ENCODE measurements around the gene FCMR. TPM values are rescaled to one million over a fixed set of nuclear protein-coding genes. Genes with fewer than 3 reads are reported as not detected.
"Not testable (repeated sequence)": the region's sequence is repeated elsewhere in the genome, so short reads cannot be mapped to it uniquely, and the experiment has no call there.

Gene FCMR
- total and polyA plus RNA-seq, 10 donors: 136 to 269 (median 235) TPM

DNA sequence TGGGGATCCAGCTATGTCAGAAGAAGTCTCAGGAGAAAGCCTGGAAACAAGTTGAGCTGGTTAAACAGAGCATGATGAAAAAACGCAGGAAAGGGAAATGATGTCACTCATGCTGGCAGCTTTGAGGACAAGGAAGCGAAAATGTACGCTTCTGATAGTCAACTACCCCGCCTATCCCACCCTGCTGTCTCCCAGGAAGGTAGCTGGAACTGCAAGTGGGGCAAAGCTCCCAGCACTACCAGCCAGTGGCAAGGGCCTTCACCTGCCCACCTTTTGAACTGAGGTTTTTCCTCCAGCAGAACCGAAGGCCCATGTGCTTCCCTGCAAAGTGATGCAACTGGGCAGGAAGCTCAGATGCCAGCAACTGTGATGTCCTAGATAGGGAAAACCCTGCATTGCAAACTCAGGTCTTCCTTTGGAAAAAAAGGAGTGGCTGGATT, 62.6 kb downstream of the FCMR start:
- Histone ChIP-seq H3K27me3 (replicated peaks in 1 of 7) (no peaks in the 10 kb centered on the region), H3K4me3 (peak overlapping the region in 1 of 8 donors; percentile 27), H3K4me1 (peaks cover 0 to 8% (median 6%) of the 10 kb centered on the region in 6 donors), H3K36me3 (no peaks in the 10 kb centered on the region), H3K27ac (peak overlapping the region in 1 of 8 donors; percentile 0), H3K9me3 (no peaks in the 10 kb centered on the region)
- TF ChIP-seq POLR2AphosphoS5 (IDR thresholded peaks at IDR 0.05): no peak
- TF ChIP-seq, protein P1, sequence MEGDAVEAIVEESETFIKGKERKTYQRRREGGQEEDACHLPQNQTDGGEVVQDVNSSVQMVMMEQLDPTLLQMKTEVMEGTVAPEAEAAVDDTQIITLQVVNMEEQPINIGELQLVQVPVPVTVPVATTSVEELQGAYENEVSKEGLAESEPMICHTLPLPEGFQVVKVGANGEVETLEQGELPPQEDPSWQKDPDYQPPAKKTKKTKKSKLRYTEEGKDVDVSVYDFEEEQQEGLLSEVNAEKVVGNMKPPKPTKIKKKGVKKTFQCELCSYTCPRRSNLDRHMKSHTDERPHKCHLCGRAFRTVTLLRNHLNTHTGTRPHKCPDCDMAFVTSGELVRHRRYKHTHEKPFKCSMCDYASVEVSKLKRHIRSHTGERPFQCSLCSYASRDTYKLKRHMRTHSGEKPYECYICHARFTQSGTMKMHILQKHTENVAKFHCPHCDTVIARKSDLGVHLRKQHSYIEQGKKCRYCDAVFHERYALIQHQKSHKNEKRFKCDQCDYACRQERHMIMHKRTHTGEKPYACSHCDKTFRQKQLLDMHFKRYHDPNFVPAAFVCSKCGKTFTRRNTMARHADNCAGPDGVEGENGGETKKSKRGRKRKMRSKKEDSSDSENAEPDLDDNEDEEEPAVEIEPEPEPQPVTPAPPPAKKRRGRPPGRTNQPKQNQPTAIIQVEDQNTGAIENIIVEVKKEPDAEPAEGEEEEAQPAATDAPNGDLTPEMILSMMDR (IDR thresholded peaks at IDR 0.05 in 8 of 11, conservative IDR thresholded peaks at IDR 0.05 in 3 of 11): no peak
- TF ChIP-seq POLR2A (IDR thresholded peaks at IDR 0.05): no peak
- intact Hi-C loops (cut with DNase I; ENCODE audit: low total_unique reads): no loop called here
- no peak for DNase-seq
- WGBS, 5 donors: 44 to 60% (median 50%) methylated on average over 5 of the region's 5 CpGs

DNA sequence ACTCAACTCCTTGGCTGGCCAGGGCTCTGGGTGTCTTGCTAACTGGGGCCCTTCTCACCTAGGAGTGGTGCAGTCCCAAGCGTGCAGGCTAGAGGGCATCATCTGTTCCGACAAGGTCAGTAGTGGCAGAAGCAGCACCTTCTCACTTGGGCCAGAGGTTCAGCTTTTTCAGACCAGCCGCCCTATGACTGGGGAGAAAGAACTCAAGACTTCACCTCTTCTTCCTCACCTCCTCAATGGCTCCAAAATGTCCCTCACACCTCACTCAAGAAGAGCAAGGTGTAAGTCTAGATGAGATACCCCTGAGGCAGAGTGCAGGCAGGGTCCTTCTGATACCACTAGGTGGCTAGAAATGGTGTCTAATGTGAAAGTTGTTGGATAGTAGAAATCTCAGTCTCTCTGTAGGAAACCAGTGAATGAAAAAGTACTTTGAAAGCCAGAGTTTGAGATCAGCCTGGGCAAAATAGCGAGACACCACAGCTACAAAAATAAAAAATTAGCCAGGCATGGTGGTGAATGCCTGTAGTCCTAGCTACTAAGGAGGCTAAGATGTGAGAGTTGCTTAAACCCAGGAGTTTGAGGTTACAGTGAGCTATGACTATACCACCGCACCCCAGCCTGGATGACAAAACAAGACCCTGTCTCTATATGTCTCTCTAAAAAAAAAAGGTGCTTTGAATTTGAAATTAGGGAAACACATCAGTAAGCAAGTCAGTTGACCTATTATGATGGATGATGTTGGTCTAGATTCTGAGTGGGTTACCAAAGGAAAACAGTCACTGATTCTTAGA, 64.9 kb downstream of the FCMR start:
- no peak for TF ChIP-seq POLR2AphosphoS5 (IDR thresholded peaks at IDR 0.05)
- TF ChIP-seq, protein P1 (IDR thresholded peaks at IDR 0.05 in 8 of 11, conservative IDR thresholded peaks at IDR 0.05 in 3 of 11): peak in 8 of 11 experiments; percentile 32 to 48 (median 40)
- no peak for TF ChIP-seq POLR2A (IDR thresholded peaks at IDR 0.05)
- H3K9me3 ChIP-seq: peaks cover 0 to 11% (median 3%) of the 10 kb centered on the region in 8 donors
- WGBS, 5 donors: 81 to 96% (median 90%) methylated on average over 5 of the region's 5 CpGs
- H3K27me3 ChIP-seq (replicated peaks in 1 of 7): no peaks in the 10 kb centered on the region
- no peak for DNase-seq
- no peak overlapping the region for H3K27ac ChIP-seq
- H3K4me3 ChIP-seq: no peak overlapping the region
- peaks cover 0 to 8% (median 6%) of the 10 kb centered on the region in 6 donors for H3K4me1 ChIP-seq
- H3K36me3 ChIP-seq: no peaks in the 10 kb centered on the region
- intact Hi-C loops (cut with DNase I; ENCODE audit: low total_unique reads): no loop called here

DNA sequence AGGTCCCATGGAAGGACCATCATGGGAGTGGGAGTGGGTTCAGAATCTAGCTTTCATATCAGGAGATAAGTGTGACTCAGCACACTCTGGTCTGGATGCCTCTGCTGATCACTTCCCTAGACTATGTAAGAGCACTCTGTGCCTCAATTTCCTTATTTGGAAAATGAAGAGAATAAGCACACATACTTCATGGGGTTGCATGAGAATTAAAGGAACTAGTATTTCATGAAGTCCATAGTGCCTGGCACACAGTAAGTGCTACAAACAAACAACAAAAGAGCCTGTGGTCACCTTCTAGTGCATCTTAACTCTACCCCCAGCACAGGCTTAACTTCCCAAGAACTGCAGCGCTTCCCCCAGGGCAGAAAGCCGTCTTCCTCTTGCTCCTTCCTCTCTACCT, 65.9 kb downstream of the FCMR start:
- TF ChIP-seq POLR2A (IDR thresholded peaks at IDR 0.05) (no peak), POLR2AphosphoS5 (IDR thresholded peaks at IDR 0.05) (no peak)
- TF ChIP-seq, protein P1 (IDR thresholded peaks at IDR 0.05 in 8 of 11, conservative IDR thresholded peaks at IDR 0.05 in 3 of 11): no peak
- H3K4me3 ChIP-seq: no peak overlapping the region
- H3K4me1 ChIP-seq: peaks cover 0 to 8% (median 6%) of the 10 kb centered on the region in 6 donors
- intact Hi-C loops (cut with DNase I; ENCODE audit: low total_unique reads): no loop called here
- 79 to 97% (median 90%) methylated on average over 2 of the region's 2 CpGs for WGBS, 5 donors
- no peaks in the 10 kb centered on the region for H3K27me3 ChIP-seq (replicated peaks in 1 of 7)
- H3K9me3 ChIP-seq: peaks cover 0 to 11% (median 3%) of the 10 kb centered on the region in 8 donors
- H3K36me3 ChIP-seq: no peaks in the 10 kb centered on the region
- no peak for DNase-seq
- H3K27ac ChIP-seq: no peak overlapping the region

DNA sequence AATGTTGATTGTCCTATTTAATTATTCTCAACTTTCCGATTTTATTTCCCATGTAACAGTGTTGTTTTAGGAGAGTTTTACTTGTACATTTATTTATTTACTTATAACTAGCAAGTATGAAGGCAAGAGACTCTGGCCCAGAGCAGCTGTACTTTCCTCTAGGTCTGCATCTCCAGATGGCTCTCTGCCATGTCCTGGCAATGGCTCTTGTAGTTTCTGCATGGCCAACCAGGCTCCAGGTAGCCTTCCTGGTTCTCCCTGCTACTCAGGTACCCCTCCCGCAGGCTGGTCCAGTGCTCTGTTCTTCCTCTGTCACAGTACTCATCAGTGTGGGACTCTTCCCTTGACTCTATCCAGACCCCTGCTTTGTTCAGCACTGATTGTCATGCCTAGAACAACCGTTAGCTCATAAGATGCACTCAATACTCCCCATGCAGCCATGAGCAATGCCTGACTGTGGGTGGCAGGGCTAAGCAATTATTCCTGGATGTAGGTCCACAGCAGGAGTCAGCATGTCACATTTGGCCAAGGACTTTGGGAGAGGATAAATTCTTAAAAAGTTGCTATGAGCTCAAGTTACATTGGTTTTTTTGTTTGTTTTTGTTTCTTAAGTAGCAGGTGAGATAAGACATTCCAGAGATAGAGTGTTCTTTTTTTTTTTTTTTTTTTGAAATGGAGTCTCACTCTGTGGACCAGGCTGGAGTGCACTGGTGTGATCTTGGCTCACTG, 67.2 kb downstream of the FCMR start:
- Histone ChIP-seq H3K36me3 (no peaks in the 10 kb centered on the region), H3K9me3 (peaks cover 0 to 11% (median 3%) of the 10 kb centered on the region in 8 donors), H3K27ac (no peak overlapping the region), H3K4me3 (no peak overlapping the region), H3K27me3 (replicated peaks in 1 of 7) (no peaks in the 10 kb centered on the region), H3K4me1 (peaks cover 0 to 8% (median 6%) of the 10 kb centered on the region in 6 donors)
- intact Hi-C loops (cut with DNase I; ENCODE audit: low total_unique reads): no loop called here
- WGBS, 5 donors: 85 to 88% (median 87%) methylated on average over 3 of the region's 3 CpGs
- TF ChIP-seq POLR2AphosphoS5 (IDR thresholded peaks at IDR 0.05): no peak
- TF ChIP-seq, protein P1 (IDR thresholded peaks at IDR 0.05 in 8 of 11, conservative IDR thresholded peaks at IDR 0.05 in 3 of 11): no peak
- no peak for TF ChIP-seq POLR2A (IDR thresholded peaks at IDR 0.05)
- DNase-seq: no peak

DNA sequence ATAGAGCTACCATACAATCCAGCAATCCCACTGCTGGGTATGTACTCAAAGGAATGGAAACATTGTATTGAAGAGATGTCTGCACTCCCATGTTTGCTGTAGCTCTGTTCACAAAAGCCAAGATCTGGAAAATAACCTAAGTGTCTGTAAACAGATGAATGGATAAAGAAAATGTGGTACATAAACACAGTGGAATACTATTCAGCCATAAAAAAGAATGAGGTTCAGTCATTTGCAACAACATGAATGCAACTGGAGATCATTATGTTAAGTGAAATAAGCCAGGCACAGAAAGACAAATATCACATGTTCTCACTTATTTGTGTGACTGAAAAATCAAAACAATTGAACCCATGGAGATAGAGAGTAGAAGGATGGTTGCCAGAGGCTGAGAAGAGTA, 68.0 kb downstream of the FCMR start:
- H3K4me3 ChIP-seq; intact Hi-C loops (cut with DNase I; ENCODE audit: low total_unique reads); H3K36me3 ChIP-seq; H3K4me1 ChIP-seq; DNase-seq; H3K27me3 ChIP-seq (replicated peaks in 1 of 7); H3K27ac ChIP-seq: not testable (repeated sequence)
- peaks cover 0 to 11% (median 3%) of the 10 kb centered on the region in 8 donors for H3K9me3 ChIP-seq
